K562 treated with DMSO at 1 percent for 24 hours (cell line): ENCODE data around the gene CHGA. TPM values are rescaled to one million over a fixed set of nuclear protein-coding genes. Genes with fewer than 3 reads are reported as not detected.

Experiments
- total RNA-seq: library from RNA; unstranded; fragments of 300-600 nt; gene quantifications from 2 replicates; pipeline ENCODE4 v1.2.3, GENCODE V29; 2022; ENCODE audit warnings: low read depth; ENCODE audit not compliant: insufficient read depth

CHGA gene, protein sequence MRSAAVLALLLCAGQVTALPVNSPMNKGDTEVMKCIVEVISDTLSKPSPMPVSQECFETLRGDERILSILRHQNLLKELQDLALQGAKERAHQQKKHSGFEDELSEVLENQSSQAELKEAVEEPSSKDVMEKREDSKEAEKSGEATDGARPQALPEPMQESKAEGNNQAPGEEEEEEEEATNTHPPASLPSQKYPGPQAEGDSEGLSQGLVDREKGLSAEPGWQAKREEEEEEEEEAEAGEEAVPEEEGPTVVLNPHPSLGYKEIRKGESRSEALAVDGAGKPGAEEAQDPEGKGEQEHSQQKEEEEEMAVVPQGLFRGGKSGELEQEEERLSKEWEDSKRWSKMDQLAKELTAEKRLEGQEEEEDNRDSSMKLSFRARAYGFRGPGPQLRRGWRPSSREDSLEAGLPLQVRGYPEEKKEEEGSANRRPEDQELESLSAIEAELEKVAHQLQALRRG
- 0.23 TPM in 1 of 2 replicates, not detected in the other for total RNA-seq

DNA sequence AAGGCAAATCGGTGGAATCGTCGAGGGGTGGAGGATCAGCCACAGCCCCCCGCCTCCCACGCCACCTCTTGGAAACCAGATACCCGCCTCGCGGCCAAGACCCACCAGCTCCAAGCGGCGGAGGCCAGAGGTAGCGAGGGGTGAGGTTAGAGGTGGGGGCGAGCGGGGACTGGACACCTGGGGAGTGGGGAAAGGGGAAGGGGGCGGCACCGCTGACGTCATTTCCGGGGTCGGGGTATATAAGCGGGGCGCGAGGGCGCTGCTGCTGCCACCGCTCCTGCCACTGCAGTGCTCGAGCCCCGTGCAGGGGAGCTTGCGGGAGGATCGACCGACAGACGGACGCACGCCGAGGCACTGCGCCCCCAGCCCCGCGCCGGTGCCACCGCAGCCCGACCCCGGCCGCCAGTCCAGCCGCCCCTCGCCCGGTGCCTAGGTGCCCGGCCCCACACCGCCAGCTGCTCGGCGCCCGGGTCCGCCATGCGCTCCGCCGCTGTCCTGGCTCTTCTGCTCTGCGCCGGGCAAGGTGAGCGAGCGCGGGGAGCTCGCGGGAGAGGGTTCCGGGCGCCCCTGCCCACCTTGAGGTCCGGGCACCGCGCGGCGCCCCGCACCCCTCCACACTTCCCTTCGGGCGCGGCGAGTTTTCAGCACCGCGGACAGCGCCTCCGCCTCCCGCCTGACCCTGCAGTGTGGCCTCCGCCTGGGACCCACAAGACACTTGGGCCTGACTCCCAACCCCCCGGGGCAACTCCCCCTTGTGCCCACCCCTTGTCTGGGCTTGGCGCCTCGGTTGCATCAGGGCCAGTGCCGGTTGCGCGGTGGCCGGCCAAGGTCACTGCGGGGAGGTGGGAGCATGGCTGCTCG is at the start of gene CHGA:
CHGA (plus strand) TSS at position 268 of the 861 bp plus-strand sequence; CDS start at position 478, 210 bp downstream.

Other genes starting within 250 kb of the CHGA start
- 13.5 and 16.6 TPM in 2 replicates for gene LGMN, start 174.5 kb upstream of the CHGA start, total RNA-seq
- 9.7 and 12.9 TPM in 2 replicates for gene GOLGA5, start 128.8 kb upstream of the CHGA start, total RNA-seq
- 24.2 and 27.3 TPM in 2 replicates for gene ITPK1, start 192.8 kb downstream of the CHGA start, total RNA-seq